Measurements from ENCODE around the gene BSDC1.
A peak's percentile ranks its signal among the peaks of the same experiment; 100 is the strongest.

The BSDC1 gene

DNA sequence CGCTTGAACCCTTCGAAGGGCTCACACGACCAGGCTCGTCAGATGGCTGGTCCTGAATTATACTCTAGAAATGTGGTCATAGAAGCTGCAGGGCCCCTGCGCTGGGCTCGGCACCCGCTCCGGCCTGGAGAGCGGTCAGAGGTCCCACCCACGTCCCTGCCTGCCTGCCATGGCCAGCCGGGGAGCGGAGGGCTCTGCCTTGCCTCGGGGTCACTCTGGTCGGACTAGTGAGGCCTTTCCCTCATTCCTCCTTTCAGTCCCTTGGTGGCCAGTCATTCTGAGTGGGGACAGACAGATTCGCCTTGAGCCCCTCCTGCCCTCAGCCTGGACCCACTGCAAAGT lies 57.7 kb downstream of the BSDC1 start:
- in situ Hi-C loops (cut with HindIII; ENCODE audit: low sequenced_read_pairs), result no loop called here
- H3K4me3 ChIP-seq (ENCODE audit: low read depth, low read length), result peak overlapping the region; percentile 69
- DNase-seq (ENCODE audit: low read depth, low spot score), result no peak
- TF ChIP-seq, protein P1, sequence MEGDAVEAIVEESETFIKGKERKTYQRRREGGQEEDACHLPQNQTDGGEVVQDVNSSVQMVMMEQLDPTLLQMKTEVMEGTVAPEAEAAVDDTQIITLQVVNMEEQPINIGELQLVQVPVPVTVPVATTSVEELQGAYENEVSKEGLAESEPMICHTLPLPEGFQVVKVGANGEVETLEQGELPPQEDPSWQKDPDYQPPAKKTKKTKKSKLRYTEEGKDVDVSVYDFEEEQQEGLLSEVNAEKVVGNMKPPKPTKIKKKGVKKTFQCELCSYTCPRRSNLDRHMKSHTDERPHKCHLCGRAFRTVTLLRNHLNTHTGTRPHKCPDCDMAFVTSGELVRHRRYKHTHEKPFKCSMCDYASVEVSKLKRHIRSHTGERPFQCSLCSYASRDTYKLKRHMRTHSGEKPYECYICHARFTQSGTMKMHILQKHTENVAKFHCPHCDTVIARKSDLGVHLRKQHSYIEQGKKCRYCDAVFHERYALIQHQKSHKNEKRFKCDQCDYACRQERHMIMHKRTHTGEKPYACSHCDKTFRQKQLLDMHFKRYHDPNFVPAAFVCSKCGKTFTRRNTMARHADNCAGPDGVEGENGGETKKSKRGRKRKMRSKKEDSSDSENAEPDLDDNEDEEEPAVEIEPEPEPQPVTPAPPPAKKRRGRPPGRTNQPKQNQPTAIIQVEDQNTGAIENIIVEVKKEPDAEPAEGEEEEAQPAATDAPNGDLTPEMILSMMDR (IDR thresholded peaks at IDR 0.05; ENCODE audit: low read depth, low read length), result no peak

DNA sequence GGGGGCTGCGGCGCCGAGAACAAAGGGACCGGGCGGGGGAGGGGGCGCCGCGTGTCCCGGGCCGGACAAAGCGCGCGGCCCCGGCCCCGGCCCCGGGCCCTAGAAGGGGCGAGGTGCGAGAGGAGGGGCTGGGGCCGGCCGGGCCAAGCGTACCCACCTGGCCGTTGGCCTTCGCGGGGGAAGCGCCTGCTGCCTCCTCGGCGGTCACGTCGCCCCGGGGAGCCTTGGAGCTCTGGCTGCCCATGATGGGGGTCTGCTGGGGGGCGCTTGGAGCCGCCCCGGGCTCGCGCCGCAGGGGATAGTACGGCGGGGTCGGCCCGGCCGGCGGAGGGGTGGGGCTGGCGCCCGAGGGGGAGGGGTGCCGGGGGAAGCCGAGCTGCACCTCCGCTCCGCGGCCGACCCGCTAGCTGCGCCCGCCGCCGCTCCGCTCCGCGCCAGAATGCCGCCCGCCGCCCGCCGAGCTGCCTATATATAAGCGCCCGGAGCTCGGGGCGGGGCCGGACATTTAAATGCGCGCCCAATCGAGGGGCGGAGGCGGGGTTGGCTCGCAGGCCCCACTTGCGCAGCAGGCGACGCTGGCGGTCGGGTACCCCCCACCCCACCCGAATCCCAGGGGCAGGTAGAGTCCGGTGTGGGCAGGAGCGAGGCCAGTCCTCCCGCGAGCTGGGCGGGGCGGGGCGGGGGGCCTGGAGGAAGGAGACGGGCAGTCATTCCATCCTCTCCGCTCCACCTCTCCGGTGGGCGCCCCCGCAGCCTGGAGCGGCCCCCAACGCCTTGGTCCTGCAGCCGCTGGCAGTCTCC lies 58.3 kb downstream of the BSDC1 start, which contains the start of gene MARCKSL1:
MARCKSL1 (minus strand) TSS at position 444 of the 801 bp plus-strand sequence; CDS start at position 244, 200 bp downstream.
- TF ChIP-seq, protein P1 (IDR thresholded peaks at IDR 0.05; ENCODE audit: low read depth, low read length), result no peak
- peak; percentile 65 for DNase-seq (ENCODE audit: low read depth, low spot score)
- peak within 1 kb of the TSS; percentile 69 for H3K4me3 ChIP-seq (ENCODE audit: low read depth, low read length)
- in situ Hi-C loops (cut with HindIII; ENCODE audit: low sequenced_read_pairs), result no loop called here

DNA sequence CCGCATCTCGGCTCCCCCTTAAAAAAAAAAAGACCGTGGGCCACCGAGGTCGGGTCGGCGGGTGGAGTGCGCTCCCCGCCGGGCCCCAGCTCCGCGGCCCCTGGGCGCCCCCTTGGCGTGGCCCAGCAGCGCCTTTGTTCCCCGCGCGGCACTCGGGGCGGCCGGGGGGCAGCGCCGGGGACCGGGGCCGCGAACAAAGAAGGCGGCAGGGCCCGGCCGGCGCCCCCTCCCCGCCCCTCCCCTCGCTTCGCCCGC lies 58.8 kb downstream of the BSDC1 start:
- TF ChIP-seq, protein P1 (IDR thresholded peaks at IDR 0.05; ENCODE audit: low read depth, low read length), result no peak
- H3K4me3 ChIP-seq (ENCODE audit: low read depth, low read length), result peak overlapping the region; percentile 69
- in situ Hi-C loops (cut with HindIII; ENCODE audit: low sequenced_read_pairs), result no loop called here
- DNase-seq (ENCODE audit: low read depth, low spot score), result no peak

DNA sequence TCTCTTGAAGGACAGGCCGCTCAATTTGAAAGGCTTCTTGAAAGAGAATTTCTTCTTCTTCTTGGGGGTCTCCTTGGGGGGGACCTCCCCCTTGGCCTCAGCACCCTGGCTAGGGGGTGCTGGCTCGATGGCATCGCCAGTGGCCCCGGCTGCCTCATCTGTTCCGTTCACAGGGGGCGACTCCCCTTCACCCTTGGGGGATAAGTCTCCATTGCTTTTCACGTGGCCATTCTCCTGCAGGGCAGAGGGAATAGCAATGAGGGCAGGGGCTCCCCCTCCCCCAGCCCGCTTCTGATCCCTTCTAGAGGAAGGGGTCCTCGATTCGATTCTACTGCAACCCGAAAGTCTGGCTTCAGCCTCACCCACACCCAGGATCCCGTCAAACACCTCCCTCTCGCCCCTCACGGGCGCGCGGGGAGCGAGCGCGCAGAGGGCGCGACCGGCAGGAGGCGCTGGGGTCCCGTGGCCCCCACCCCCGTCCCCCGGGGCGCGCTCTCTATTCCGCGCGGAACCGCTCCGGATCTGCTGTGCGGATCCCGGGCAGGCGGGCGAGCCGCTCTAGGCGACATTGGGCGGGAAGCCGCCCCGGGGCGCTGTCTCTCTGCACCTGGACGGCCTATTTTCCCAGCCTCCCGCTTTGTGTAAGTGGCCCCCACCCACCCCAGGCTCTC lies 59.2 kb downstream of the BSDC1 start:
- in situ Hi-C loops (cut with HindIII; ENCODE audit: low sequenced_read_pairs), result no loop called here
- no peak for DNase-seq (ENCODE audit: low read depth, low spot score)
- H3K4me3 ChIP-seq (ENCODE audit: low read depth, low read length), result peak overlapping the region; percentile 69
- TF ChIP-seq, protein P1 (IDR thresholded peaks at IDR 0.05; ENCODE audit: low read depth, low read length), result peak; percentile 78

DNA sequence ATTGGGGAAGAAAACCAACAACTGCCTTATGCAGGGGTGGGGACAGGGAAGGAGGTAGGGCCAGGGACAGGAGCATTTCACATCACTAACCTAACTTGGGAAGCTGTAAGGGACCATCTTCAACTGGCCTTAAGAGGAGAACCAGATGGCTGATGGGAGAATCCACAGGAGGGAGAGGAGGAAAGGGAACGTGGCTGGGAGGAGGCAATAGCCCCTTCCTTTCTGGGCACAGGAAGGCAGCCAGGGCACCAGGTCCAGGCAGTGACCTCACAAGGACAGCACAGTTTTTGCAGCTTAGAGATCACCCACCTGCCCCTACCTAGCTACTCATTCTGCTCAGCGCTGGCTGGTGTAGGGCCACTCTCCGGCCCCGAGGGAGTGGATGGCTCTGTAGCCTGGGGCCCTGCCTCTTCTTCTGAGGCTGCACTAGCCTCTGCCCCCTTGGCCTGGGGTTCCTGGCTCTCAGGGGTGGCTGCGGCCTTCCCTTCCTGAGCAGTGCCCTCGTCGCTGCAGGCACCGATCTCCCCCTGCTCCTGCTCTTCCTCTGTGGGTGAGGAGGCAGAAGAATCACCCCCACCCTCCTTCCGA lies 59.9 kb downstream of the BSDC1 start:
- in situ Hi-C loops (cut with HindIII; ENCODE audit: low sequenced_read_pairs), result no loop called here
- TF ChIP-seq, protein P1 (IDR thresholded peaks at IDR 0.05; ENCODE audit: low read depth, low read length), result no peak
- no peak for DNase-seq (ENCODE audit: low read depth, low spot score)
- H3K4me3 ChIP-seq (ENCODE audit: low read depth, low read length), result peak overlapping the region; percentile 69

DNA sequence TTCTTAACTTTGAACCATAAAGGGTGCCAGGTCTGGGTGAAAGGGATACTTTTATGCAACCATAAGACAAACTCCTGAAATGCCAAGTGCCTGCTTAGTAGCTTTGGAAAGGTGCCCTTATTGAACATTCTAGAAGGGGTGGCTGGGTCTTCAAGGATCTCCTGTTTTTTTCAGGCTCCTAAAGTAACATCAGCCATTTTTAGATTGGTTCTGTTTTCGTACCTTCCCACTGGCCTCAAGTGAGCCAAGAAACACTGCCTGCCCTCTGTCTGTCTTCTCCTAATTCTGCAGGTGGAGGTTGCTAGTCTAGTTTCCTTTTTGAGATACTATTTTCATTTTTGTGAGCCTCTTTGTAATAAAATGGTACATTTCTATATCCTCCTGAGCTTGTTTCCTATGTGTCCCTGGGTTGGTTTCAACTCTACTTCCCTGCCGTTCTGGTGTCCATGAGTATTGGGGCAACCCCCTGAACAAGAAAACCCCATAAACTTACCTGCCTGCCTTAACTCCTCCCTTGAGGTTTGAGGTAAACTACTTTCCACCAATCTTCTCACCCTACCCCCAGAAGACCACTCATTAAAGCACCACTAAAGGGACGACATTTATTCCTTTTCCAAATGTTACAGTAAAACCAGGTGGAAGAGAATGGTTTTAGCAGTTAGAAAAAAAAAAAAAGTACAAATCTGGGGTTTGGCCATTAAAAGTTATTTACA lies 60.8 kb downstream of the BSDC1 start:
- no peak overlapping the region for H3K4me3 ChIP-seq (ENCODE audit: low read depth, low read length)
- in situ Hi-C loops (cut with HindIII; ENCODE audit: low sequenced_read_pairs), result no loop called here
- no peak for DNase-seq (ENCODE audit: low read depth, low spot score)
- TF ChIP-seq, protein P1 (IDR thresholded peaks at IDR 0.05; ENCODE audit: low read depth, low read length), result no peak
